ENCODE results near the gene SYNDIG1.

The SYNDIG1 gene

GRCh38 chr20:24529369-24529719 is 59.9 kb downstream of the SYNDIG1 start:
- no peak for DNase-seq

- no peak for DNase-seq
These were observed 60.8 kb downstream of the SYNDIG1 start for GRCh38 chr20:24530131-24530680.

DNA sequence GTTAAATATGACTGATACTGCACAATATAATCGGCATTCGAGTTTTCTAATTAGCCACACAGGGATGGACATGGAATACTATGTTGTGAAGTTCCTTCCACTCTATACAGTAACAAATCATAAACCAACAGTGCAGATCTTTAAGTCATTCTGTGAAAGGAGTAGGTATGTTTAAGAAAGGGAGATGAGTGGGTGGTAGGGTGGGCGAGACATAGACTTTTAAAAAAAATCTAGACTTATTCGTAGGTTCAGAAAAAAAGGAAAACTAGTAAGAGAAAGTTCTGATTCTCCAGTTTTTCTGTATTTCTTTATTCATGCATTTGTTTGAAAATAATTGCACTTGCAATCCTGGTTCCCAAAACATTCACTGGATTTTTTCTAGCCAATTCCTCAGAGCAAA is 61.8 kb downstream of the SYNDIG1 start:
- DNase-seq = no peak

DNA sequence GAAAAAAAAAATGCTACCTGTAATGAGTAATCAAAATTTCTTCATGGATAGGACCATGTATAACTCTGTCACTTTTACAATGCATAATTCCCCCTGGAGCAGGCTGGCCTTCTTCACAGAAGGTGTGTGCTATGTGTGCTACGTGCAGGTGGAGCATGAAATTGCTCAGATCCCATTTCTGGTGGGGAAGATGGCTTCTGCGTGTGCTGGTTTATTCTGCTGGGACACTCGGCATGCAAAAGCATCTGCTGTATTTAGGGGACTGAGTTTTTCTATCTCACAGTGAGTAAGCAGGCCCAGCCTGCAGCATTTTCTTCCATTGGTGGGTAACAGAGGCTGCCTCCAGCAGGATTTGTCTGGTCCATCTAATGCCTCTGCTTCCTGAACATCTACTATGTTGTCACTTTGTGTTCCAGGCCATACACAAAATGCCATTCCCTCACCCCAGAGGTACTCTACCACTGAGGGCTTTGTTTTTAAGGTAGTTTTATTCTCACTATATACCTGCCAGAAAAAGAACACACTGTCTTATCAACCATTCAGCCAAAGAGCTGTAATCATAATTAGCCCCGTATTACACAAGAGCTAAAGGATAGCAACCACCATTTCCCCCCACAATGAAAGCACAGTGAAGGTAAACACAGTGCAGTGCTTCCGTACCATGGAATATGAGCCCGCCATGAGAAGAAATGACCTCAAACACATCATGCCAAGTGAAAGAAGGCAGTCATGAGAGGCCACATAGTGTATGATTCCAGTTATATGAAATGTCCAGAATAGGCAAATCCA is 62.4 kb downstream of the SYNDIG1 start:
- DNase-seq = no peak

GRCh38 chr20:24533449-24533848 is 64.0 kb downstream of the SYNDIG1 start:
- no peak for DNase-seq

DNA sequence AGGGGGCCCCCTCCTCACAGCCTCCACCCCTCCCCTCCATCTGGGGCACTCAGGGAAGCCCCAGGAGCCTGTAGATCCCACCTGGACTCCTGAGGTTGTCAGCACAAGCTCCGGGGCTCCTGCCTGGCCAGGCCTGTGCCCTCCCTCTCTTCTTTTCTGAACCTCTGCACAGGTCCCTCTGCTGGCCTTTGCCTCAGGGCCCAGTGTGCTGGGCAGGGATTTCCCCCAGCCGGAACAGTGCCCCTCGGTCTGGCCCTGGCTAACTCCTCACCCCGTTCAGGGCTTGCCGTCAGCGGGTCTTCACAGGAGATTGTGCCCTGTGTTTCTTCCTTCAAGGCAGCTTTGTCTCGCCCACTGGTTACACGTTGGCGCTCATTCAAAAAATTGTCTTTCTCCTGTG is 64.9 kb downstream of the SYNDIG1 start:
- DNase-seq = no peak

DNA sequence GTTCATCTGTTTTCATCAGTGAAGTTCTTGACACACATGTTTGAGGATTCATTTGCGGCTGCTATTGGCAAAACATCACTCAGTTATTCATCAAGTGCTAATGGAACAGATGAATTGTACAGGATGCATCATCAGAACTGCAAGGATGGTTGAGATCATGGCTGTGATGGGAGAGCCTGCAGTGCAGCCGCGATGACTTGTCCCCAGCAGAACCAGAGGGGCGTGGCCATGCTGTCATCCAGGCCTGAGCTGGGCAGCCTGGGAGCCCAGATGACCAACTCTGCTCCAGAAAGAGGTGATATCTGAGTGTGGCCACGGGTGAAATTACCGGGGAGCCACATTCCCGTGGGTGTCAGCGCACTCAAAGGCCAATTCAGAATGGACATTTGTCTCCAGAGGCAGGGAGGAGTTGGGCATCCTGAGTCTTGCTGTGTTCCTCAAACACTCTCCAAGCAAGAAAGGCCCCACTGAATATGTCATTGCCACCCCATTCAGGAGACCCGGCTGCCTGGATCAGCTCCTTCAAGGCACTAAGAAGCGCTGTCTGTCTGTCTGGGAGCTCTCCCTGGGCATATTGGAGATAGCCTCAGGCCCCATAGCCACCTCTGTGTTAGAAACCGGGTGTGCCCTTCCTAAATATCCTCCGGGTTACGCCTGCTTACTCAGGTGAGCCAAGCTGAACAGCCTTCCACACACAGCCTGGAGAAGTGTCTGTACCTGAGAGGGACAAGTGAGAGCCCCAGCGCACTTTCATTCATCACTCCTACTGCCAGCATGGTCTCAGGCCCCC is 66.7 kb downstream of the SYNDIG1 start:
- no peak for DNase-seq

DNA sequence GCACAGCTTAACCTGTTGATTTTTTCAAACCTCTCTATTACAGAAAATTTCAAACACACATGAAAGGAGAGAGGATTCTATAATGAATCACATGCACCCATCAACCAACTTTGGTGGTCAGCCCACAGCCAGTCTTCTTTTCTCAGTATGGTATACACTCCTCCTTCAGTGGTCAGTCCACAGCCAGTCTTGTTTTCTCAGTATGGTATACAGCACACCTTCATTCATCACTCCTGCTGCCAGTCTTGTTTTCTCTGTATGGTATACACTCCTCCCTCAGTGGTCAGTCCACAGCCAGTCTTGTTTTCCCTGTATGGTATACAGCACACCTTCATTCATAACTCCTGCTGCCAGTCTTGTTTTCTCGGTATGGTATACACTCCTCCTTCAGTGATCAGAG is 67.8 kb downstream of the SYNDIG1 start:
- DNase-seq = no peak

DNA sequence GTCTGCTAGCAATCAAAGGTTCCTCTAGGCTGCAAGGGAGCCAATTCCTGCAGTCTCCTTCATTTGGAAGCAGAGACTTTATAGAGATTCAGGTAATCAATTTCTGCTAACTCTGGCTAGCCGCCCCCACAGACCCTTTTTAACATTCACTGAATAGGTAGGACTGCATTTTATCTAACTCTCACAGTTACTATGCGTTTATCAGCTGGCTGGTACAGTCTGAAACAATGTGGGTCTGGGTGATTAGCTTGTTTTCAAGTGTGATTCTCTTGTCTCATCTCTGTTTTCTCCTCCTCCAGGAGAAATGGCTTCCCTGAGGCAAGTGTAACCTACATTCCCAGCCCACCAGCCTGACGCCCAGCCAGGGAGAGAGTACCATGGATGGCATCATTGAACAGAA is 73.3 kb downstream of the SYNDIG1 start:
- no peak for DNase-seq

DNA sequence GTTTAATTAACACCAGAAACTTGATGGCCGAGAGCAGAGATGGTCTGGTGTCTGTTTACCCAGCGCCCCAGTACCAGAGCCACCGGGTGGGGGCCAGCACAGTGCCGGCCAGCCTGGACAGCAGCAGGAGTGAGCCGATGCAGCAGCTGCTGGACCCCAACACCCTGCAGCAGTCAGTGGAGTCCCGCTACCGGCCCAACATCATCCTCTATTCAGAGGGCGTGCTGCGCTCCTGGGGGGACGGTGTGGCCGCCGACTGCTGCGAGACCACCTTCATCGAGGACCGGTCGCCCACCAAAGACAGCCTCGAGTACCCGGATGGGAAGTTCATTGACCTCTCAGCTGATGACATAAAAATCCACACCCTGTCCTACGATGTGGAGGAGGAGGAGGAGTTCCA is 73.7 kb downstream of the SYNDIG1 start:
- no peak for DNase-seq

GRCh38 chr20:24543741-24544140 is 74.3 kb downstream of the SYNDIG1 start:
- no peak for DNase-seq

DNA sequence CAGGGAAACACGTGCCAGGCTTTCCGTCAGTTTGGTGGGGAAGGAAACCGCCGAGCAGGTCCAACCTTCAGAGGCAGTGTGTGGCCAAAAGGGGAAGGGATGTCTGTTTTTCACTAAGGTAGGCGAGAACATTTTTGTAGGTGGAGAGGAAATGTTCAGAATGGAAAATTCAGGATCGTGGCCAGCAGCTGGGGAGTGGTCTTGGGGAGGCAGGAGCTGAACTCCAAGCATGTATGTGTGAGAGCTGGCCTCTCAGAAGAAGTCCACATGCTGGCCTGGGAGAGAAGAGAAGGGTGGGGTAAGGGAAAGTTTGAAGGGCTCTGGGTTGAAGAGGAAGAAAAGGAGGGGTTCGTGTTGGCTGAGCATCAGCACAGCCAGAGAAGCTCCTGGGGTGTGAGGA is 74.9 kb downstream of the SYNDIG1 start:
- no peak for DNase-seq

- no peak for DNase-seq
These were observed 75.7 kb downstream of the SYNDIG1 start for GRCh38 chr20:24545168-24545567.

DNA sequence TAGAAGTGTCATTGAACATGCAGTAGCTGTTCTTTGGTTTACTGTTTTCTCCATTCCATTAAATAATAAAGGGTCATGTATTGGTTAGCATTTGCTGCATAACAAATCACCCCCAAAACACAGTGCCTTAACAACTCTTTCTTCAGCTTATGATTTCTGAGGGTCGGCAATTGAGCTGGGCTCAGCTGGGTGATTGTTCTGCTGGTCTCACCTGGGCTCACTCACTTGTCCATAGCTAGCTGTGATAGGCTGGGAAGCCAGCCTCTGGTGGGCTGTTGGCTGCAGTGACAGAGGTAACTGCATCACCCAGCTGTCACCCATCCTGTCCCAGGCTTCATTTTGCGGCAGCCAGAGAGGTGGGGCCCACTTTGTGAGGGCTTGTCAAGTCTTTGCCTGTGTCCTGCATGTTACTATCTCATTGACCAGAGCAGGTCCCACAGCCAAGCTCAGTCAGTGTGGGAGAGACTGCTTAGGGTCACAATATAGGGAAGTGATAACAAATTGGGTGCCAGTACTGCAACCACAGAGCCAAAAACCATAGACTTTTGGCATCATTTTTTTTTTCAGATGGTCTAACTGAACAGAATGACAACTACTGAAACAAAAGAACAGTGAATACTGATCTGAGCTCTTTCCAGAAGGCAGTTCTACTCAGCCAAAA is 76.9 kb downstream of the SYNDIG1 start:
- DNase-seq = no peak

DNA sequence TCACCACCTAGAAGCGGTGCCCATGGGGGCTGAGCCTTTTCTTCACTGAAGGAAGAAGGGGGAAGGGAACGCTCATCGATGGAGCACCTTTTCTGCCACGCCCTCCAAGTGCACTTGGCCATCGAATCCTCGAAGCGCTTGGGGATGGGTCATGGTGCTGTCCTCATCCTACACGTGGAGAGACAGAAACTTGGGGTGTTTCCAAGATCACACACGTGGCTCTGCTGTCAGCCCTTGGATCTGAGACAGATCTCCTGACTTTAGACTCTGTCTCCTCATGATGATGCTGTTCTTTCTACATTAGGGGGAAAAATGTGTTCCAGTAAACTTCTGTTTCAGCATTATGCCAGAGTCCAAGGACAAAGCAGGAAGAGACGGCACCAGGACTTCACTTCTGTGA is 78.5 kb downstream of the SYNDIG1 start:
- DNase-seq = no peak

DNA sequence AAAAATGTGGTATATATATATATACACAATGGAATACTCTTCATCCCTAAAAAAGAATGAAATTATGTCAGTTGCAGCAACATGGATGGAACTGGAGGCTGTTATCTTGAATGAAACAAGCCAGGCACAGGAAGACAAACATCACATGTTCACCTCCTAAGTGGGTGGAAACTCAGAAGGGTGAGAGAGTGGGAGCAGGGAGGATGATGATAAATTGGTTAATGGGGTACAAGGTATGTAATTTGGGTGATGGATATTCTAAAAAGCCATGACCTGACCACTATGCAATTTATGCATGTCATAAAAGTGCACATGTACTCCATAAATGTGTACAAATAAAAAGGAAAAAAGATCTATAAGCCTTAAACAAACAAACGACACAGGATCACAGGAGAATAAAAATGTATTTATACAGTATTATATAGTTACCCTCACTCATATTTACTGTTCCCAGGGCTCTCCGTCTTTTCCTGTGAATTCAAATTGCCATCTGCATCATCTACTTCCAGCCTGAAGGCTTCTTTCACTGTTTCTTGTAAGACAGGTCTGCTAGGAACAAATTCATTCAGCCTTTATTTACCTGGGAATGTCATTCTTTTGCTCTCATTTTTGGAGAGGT is 89.8 kb downstream of the SYNDIG1 start:
- DNase-seq = no peak

GRCh38 chr20:24560571-24561491 is 91.4 kb downstream of the SYNDIG1 start:
- DNase-seq = no peak

DNA sequence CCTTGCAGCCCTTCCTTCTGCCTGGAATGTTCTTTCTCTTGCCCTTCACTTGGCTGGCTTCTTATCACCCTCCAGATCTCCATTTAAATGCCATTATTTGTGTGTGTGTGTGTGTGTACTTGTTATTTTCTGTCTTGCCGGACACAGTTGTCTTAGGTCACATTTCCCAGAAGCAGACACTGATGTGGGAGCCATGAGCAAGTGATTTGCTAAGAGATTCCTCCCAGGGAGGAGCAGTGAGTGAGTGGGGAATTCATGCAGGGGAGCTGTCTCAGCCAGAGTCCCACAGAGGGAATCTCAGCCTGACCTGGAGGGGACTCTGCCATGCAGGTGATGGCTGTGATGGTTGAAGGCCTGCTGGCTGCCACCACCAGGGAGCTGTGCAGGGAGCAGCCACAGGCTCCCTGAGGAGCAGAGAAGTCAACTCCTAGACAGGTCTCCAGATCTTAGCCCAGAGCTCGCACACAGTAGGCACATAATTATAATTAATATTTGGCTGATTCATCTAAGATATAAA is 96.5 kb downstream of the SYNDIG1 start:
- no peak for DNase-seq

DNA sequence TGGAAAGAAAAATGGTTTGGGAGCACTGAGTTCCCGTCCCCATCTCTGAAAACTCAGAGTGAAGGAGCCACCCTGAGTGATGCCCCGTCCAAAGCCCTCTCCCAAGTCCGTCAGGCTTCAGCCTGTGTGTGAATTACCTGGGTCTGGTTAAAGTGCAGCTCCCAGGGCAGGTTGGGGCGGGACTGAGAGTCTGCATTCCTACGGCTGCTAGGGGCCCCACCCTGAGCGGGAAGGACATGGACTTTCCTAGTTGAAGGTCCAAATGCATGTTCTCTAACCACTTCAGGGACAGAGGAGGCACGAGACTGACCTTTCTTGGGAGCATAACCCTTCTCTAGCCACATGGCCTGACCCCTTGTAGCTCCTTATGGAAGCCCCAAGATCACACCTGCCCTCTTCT is 97.2 kb downstream of the SYNDIG1 start:
- DNase-seq = no peak

DNA sequence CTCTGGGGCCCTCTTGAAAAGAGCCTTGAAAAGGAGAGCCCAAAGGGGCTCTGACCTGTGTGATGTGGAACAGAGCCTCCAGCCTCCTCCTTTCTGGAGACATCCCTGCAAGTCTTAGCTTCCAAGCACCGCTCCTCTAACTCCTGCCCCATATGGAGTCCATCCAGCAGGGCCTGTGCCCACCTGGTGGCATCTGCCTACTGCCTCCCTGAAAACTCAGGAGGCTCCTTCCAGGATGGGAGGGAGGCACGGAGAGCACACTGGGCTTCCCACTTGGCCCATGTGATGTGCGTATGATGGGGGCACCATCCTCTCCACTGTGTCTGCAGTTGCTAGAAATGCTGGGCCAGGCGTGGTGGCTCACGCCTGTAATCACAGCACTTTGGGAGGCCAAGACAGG is 98.1 kb downstream of the SYNDIG1 start:
- DNase-seq = no peak

- no peak for DNase-seq
These were observed 99.4 kb downstream of the SYNDIG1 start for GRCh38 chr20:24568842-24569241.

DNA sequence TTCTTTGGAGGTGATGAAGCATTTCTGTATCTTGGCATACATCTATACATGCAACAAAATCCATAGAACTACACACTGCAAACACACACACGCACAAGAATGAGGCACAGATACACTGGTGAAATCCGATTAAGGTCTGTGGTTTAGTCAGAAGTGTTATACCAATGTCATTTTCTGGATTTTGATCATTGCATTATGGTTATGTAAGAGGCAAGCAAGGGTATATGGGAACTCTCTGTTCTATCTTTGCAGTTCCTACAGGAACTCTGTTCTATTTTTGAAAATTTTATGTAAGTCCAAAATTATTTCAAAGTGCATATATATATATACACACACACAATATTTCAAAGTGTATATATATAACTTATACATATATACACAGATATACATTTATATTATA is 101.7 kb downstream of the SYNDIG1 start:
- no peak for DNase-seq
